HUES64 (cell line): ENCODE results near the gene PODXL2.

Experiments
- H3K27ac ChIP-seq: 2 replicates; pipeline ENCODE4 v1.7.0; 2013; ENCODE audit warnings: low read depth, low read length, inconsistent platforms
- H3K27me3 ChIP-seq: 2 replicates; pipeline ENCODE4 v1.6.1; 2013; ENCODE audit warnings: mild to moderate bottlenecking, low read length; ENCODE audit not compliant: insufficient read depth
- H3K36me3 ChIP-seq: 2 replicates; pipeline ENCODE4 v1.6.1; 2013; ENCODE audit warnings: mild to moderate bottlenecking, low read length; ENCODE audit not compliant: insufficient read depth
- H3K4me1 ChIP-seq: 2 replicates; pipeline ENCODE4 v1.6.1; 2013; ENCODE audit warnings: mild to moderate bottlenecking, low read length, moderate library complexity; ENCODE audit not compliant: insufficient read depth
- H3K4me3 ChIP-seq: 2 replicates; pipeline ENCODE4 v1.5.1; 2013; ENCODE audit warnings: mild to moderate bottlenecking, low read length, moderate library complexity
- H3K9ac ChIP-seq: 2 replicates; pipeline ENCODE4 v1.6.1; 2013; ENCODE audit warnings: mild to moderate bottlenecking, low read depth, low read length
- H3K9me3 ChIP-seq: 2 replicates; pipeline ENCODE4 v1.6.1; 2013; ENCODE audit warnings: low read depth, low read length; ENCODE audit not compliant: insufficient read depth
- WGBS: fragments of 150-250, 120-280 bp; methylation state at CpG from one replicate; pipeline ENCODE4 v1.1.7; 2013; ENCODE audit warnings: missing lambda C conversion rate; 5-methylcytosine and 5-hydroxymethylcytosine counted together

The PODXL2 gene

GRCh38 chr3:127722091-127722784 is 93.3 kb downstream of the PODXL2 start:
- H3K36me3 ChIP-seq = no peaks in the 10 kb centered on the region
- 76% methylated on average over 13 of the region's 13 CpGs for WGBS

More at GRCh38 chr3:127722091-127722784, 93.3 kb downstream of the PODXL2 start:
- Histone ChIP-seq H3K9me3 (no peaks in the 10 kb centered on the region), H3K27me3 (no peaks in the 10 kb centered on the region), H3K9ac (no peak overlapping the region), H3K27ac (no peak overlapping the region), H3K4me3 (no peak overlapping the region), H3K4me1 (peaks cover 16% of the 10 kb centered on the region)
